Liver (tissue), 9 donors: ENCODE data around the gene SASH3. TPM values are rescaled to one million over a fixed set of nuclear protein-coding genes. Genes with fewer than 3 reads are reported as not detected.

ENCODE experiments used
- DNase-seq: peaks from one replicate; pipeline ENCODE4 v3.0.0-alpha.2; 2017; ENCODE audit warnings: low spot score
- H3K27ac ChIP-seq, 2 donors: one replicate each; pipeline ENCODE4 v1.7.0; 2013; ENCODE audit warnings: inconsistent platforms in 2 of 2, low read length in 2 of 2, control low read depth in 1 of 2, low read depth in 1 of 2, mild to moderate bottlenecking in 1 of 2
- H3K27me3 ChIP-seq, 4 donors: one replicate each; pipeline versions ENCODE4 v1.6.1 to v1.7.0; 2013; ENCODE audit warnings: low read length in 3 of 4, inconsistent platforms in 1 of 4, mild to moderate bottlenecking in 1 of 4, moderate library complexity in 1 of 4; ENCODE audit not compliant: control insufficient read depth in 4 of 4, insufficient read depth in 4 of 4
- H3K36me3 ChIP-seq, 4 donors: one replicate each; pipeline versions ENCODE4 v1.6.1 to v1.7.0; 2013; ENCODE audit warnings: low read length in 3 of 4, mild to moderate bottlenecking in 3 of 4, low read depth in 1 of 4, moderate library complexity in 1 of 4; ENCODE audit not compliant: control insufficient read depth in 4 of 4, insufficient read depth in 3 of 4
- H3K4me1 ChIP-seq, 4 donors: one replicate each; pipeline versions ENCODE4 v1.6.1 to v1.7.0; 2013; ENCODE audit warnings: low read length in 3 of 4, mild to moderate bottlenecking in 3 of 4, moderate library complexity in 1 of 4; ENCODE audit not compliant: control insufficient read depth in 4 of 4, insufficient read depth in 4 of 4
- H3K4me3 ChIP-seq, 3 donors: one replicate each; pipeline versions ENCODE4 v1.6.1 to v1.7.0; 2013; ENCODE audit warnings: low read length in 3 of 3, control low read depth in 1 of 3, low read depth in 1 of 3, mild to moderate bottlenecking in 1 of 3
- H3K9ac ChIP-seq, 2 donors: one replicate each; pipeline ENCODE4 v1.7.0; 2013; ENCODE audit warnings: low read length in 2 of 2, mild to moderate bottlenecking in 2 of 2, moderate library complexity in 2 of 2, control low read depth in 1 of 2, low read depth in 1 of 2
- H3K9me3 ChIP-seq, 4 donors: one replicate each; pipeline versions ENCODE4 v1.6.1 to v1.7.0; 2013; ENCODE audit warnings: low read length in 3 of 4; ENCODE audit not compliant: control insufficient read depth in 4 of 4
- ATF3 ChIP-seq: IDR thresholded peaks from 2 replicates; pipeline ENCODE4 v1.6.1; 2016; ENCODE audit warnings: antibody characterized with exemption
- FOXA1 ChIP-seq: IDR thresholded peaks from 2 replicates; pipeline ENCODE4 v1.6.1; 2016; ENCODE audit warnings: antibody characterized with exemption
- FOXA2 ChIP-seq: IDR thresholded peaks from 2 replicates; pipeline ENCODE4 v1.6.1; 2016; ENCODE audit warnings: antibody characterized with exemption
- GABPA ChIP-seq, 2 donors: IDR thresholded peaks in 1 of 2; conservative IDR thresholded peaks in 1 of 2; 2 replicates each; pipeline ENCODE4 v1.6.1; 2016; ENCODE audit warnings: antibody characterized with exemption in 2 of 2, mild to moderate bottlenecking in 1 of 2, moderate library complexity in 1 of 2
- HNF4A ChIP-seq, 2 donors: conservative IDR thresholded peaks; 2 replicates each; pipeline ENCODE4 v1.6.1; 2016; ENCODE audit warnings: antibody characterized with exemption in 2 of 2, mild to moderate bottlenecking in 2 of 2
- HNF4G ChIP-seq: IDR thresholded peaks from 2 replicates; pipeline ENCODE4 v1.6.1; 2016; ENCODE audit warnings: antibody characterized with exemption
- JUND ChIP-seq, 2 donors: IDR thresholded peaks; 2 replicates each; pipeline ENCODE4 v1.6.1; 2016; ENCODE audit warnings: antibody characterized with exemption in 2 of 2
- NR2F2 ChIP-seq: IDR thresholded peaks from 2 replicates; pipeline ENCODE4 v1.6.1; 2016; ENCODE audit warnings: antibody characterized with exemption
- RAD21 ChIP-seq, 2 donors: IDR thresholded peaks; 2 replicates each; pipeline ENCODE4 v1.6.1; 2016; ENCODE audit warnings: antibody characterized with exemption in 2 of 2, mild to moderate bottlenecking in 2 of 2
- SP1 ChIP-seq: IDR thresholded peaks from 2 replicates; pipeline ENCODE4 v1.6.1; 2018; ENCODE audit warnings: antibody characterized with exemption, mild to moderate bottlenecking
- TAF1 ChIP-seq: conservative IDR thresholded peaks from 2 replicates; pipeline ENCODE4 v1.6.1; 2016; ENCODE audit warnings: antibody characterized with exemption, mild to moderate bottlenecking
- YY1 ChIP-seq: IDR thresholded peaks from 2 replicates; pipeline ENCODE4 v1.6.1; 2016; ENCODE audit warnings: antibody characterized with exemption, mild to moderate bottlenecking
- ZBTB33 ChIP-seq: IDR thresholded peaks from 2 replicates; pipeline ENCODE4 v1.6.1; 2016; ENCODE audit warnings: antibody characterized with exemption
- WGBS: extraction: QIAGEN DNeasy Blood & Tissue Kit; methylation state at CpG from one replicate; pipeline ENCODE4 v1.1.7; 2013; 5-methylcytosine and 5-hydroxymethylcytosine counted together
- polyA plus RNA-seq, 2 donors: library from polyadenylated mRNA; stranded (reverse) in 1 of 2; unstranded in 1 of 2; fragments of 200-250 nt in 1 of 2; fragments of >200 nt in 1 of 2; fragmentation: Nextera tagmentation in 1 of 2; extraction: Ambion mirVana in 1 of 2; gene quantifications; one replicate each; pipeline versions ENCODE4 v1.2.1 to v1.2.3, GENCODE V29; 2013 to 2015
- total RNA-seq, 2 donors: library from RNA; depleted of rRNA; stranded (reverse); fragments of >200 nt; gene quantifications; one replicate each; pipeline ENCODE4 v1.2.3, GENCODE V29; 2014
- TF ChIP-seq, protein P1 (sequence below): fragments of 150-350 bp; IDR thresholded peaks from 2 replicates; pipeline ENCODE4 v1.5.1; 2017; ENCODE audit warnings: improper control_type of control experiment, low read depth, low read length; ENCODE audit not compliant: missing input control
- TF ChIP-seq, protein P2 (sequence below): IDR thresholded peaks from 2 replicates; pipeline ENCODE4 v1.6.1; 2016; ENCODE audit warnings: antibody characterized with exemption
- donor health status: healthy.
- donor health status: healthy.
- donor health status: healthy.
- donor health status: healthy.
- donor health status: healthy.

SASH3 gene
- total and polyA plus RNA-seq, 4 donors = 1.8 to 9.5 (median 3.9) TPM

DNA sequence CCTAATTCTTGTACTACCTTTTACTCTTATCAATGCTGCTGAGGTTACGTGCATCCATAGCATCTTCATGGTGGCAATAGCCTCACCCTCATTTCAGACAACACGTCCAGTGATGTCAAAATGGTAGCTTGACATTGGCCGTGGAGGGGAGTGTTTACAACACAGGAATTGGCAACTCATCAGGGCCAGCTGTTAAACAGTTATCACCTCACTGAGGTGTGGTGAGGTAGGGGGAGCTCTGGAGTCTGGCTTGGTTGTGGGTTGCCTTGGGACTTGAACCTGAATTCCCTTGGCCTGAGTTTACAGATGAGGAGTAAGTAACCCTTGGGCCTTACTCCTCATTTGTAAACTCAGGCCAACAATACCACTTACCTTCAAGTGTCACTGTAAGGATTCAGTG, 10.4 kb downstream of the SASH3 start:
- Histone ChIP-seq H3K27ac (no peak overlapping the region), H3K27me3 (no peaks in the 10 kb centered on the region), H3K36me3 (no peaks in the 10 kb centered on the region), H3K4me1 (no peaks in the 10 kb centered on the region), H3K9ac (no peak overlapping the region), H3K9me3 (no peaks in the 10 kb centered on the region), H3K4me3 (no peak overlapping the region)
- DNase-seq = no peak
- 84% methylated on average over 3 of the region's 3 CpGs for WGBS
- TF ChIP-seq FOXA1 (no peak), GABPA (IDR thresholded peaks at IDR 0.05 in 1 of 2, conservative IDR thresholded peaks at IDR 0.05 in 1 of 2) (no peak), RAD21 (IDR thresholded peaks at IDR 0.05) (no peak), SP1 (no peak), NR2F2 (no peak), TAF1 (no peak), HNF4G (no peak), FOXA2 (no peak), ZBTB33 (no peak), JUND (IDR thresholded peaks at IDR 0.05) (no peak)
- TF ChIP-seq, protein P1, sequence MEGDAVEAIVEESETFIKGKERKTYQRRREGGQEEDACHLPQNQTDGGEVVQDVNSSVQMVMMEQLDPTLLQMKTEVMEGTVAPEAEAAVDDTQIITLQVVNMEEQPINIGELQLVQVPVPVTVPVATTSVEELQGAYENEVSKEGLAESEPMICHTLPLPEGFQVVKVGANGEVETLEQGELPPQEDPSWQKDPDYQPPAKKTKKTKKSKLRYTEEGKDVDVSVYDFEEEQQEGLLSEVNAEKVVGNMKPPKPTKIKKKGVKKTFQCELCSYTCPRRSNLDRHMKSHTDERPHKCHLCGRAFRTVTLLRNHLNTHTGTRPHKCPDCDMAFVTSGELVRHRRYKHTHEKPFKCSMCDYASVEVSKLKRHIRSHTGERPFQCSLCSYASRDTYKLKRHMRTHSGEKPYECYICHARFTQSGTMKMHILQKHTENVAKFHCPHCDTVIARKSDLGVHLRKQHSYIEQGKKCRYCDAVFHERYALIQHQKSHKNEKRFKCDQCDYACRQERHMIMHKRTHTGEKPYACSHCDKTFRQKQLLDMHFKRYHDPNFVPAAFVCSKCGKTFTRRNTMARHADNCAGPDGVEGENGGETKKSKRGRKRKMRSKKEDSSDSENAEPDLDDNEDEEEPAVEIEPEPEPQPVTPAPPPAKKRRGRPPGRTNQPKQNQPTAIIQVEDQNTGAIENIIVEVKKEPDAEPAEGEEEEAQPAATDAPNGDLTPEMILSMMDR = no peak
- TF ChIP-seq, protein P2, sequence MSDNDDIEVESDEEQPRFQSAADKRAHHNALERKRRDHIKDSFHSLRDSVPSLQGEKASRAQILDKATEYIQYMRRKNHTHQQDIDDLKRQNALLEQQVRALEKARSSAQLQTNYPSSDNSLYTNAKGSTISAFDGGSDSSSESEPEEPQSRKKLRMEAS = no peak

DNA sequence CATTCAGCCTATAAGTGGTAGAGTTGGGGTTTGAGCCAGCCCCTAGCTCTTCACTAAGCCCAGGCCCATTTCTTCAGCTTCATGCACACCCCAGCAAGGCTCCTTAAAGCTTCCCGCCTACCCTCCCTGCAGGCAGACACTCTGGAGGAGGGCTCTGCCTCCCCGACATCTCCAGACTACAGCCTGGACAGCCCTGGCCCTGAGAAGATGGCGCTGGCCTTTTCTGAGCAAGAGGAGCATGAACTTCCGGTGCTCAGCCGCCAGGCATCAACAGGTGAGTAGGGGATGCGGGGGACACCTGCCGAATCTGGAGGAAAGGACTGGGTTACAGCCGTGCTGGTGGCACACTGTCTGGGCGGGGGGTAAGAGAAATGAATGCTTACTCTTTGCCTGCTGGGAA, 11.1 kb downstream of the SASH3 start:
- 94% methylated on average over 9 of the region's 9 CpGs for WGBS
- Histone ChIP-seq H3K27ac (no peak overlapping the region), H3K36me3 (no peaks in the 10 kb centered on the region), H3K9ac (no peak overlapping the region), H3K4me1 (no peaks in the 10 kb centered on the region), H3K27me3 (no peaks in the 10 kb centered on the region), H3K4me3 (no peak overlapping the region), H3K9me3 (no peaks in the 10 kb centered on the region)
- no peak for DNase-seq
- TF ChIP-seq, protein P2 = no peak
- TF ChIP-seq YY1 (no peak), GABPA (IDR thresholded peaks at IDR 0.05 in 1 of 2, conservative IDR thresholded peaks at IDR 0.05 in 1 of 2) (no peak), RAD21 (IDR thresholded peaks at IDR 0.05) (no peak), JUND (IDR thresholded peaks at IDR 0.05) (no peak), ATF3 (no peak), HNF4A (conservative IDR thresholded peaks at IDR 0.05) (no peak), SP1 (no peak), FOXA2 (no peak)

DNA sequence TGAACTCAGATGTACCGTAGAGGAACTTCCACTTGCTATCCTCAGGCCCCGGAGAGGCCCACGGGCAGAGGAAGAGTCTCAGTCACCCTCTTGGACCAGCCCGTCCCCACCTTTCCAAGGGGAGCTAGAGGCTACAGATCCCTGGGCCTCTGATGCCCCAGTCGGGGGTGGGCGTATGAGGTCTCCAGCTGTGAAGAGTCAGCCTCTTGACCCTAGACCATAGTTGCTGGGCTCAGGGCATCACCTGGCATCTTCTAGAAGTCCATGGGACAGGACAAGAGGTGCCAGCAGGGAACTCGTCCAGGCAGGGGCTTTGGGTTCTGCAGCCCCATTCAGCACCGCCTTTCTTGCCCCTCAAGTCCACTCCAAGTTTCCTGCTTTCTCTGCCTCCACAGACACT, 11.6 kb downstream of the SASH3 start:
- H3K9ac ChIP-seq = no peak overlapping the region
- H3K9me3 ChIP-seq = no peaks in the 10 kb centered on the region
- no peak for DNase-seq
- no peaks in the 10 kb centered on the region for H3K27me3 ChIP-seq
- H3K27ac ChIP-seq = no peak overlapping the region
- no peaks in the 10 kb centered on the region for H3K4me1 ChIP-seq
- H3K36me3 ChIP-seq = no peaks in the 10 kb centered on the region
- H3K4me3 ChIP-seq = no peak overlapping the region
- no peak for TF ChIP-seq JUND (IDR thresholded peaks at IDR 0.05)
- WGBS = 95% methylated on average over 8 of the region's 8 CpGs
